ENCODE measurements around the gene PHLDB3. TPM values are rescaled to one million over a fixed set of nuclear protein-coding genes. Genes with fewer than 3 reads are reported as not detected.

The PHLDB3 gene
- total RNA-seq, 1 experiment from 2014 or later, result 9.0 TPM

GRCh38 chr19:43429395-43429794 is 75.2 kb downstream of the PHLDB3 start:
- no peaks in the 10 kb centered on the region for H3K9me3 ChIP-seq (ENCODE audit: low read depth, low read length, poor library complexity, severe bottlenecking)
- DNase-seq (ENCODE audit: low spot score), result no peak
- TF ChIP-seq EZH2 (IDR thresholded peaks at IDR 0.05; ENCODE audit: borderline replicate concordance, low read depth, low read length, poor library complexity, severe bottlenecking) (no peak), CTCF (conservative IDR thresholded peaks at IDR 0.05; ENCODE audit: low read depth, low read length) (no peak)
- BruUV-seq (replicated peaks), result no TSS peak
- H3K4me3 ChIP-seq (ENCODE audit: low read depth, low read length, poor library complexity, severe bottlenecking), result no peak overlapping the region
- CTCF ChIA-PET, result interaction anchor here (0.6 kb wide), 1 partner anchor 1361 kb away, joined by 4 read pairs; no protein-coding TSS in a partner anchor
- H3K27me3 ChIP-seq (replicated peaks; ENCODE audit: insufficient read depth, low read depth, low read length, poor library complexity), result no peaks in the 10 kb centered on the region
- POLR2A ChIA-PET (ENCODE audit: low non-redundant PET), result no interaction called here
- H3K4me1 ChIP-seq (ENCODE audit: insufficient read depth, low read length, poor library complexity, severe bottlenecking), result peaks cover 6% of the 10 kb centered on the region
- H3K36me3 ChIP-seq (ENCODE audit: insufficient read depth, low read length, poor library complexity, severe bottlenecking), result no peaks in the 10 kb centered on the region
- intact Hi-C loops (cut with micrococcal nuclease; ENCODE audit: unreplicated experiment), result no loop called here
- H3K27ac ChIP-seq (ENCODE audit: low read depth, low read length, poor library complexity, severe bottlenecking), result no peak overlapping the region

- intact Hi-C loops (cut with micrococcal nuclease; ENCODE audit: unreplicated experiment), result no loop called here
- CTCF ChIA-PET, result interaction anchor here (0.6 to 0.8 kb wide), 2 partner anchors 8 to 94 kb away, joined by 3 to 4 read pairs; no protein-coding TSS in a partner anchor
These were observed 78.8 kb downstream of the PHLDB3 start for GRCh38 chr19:43425567-43426392.

More at GRCh38 chr19:43425567-43426392, 78.8 kb downstream of the PHLDB3 start:
- POLR2A ChIA-PET (ENCODE audit: low non-redundant PET), result no interaction called here
- no peaks in the 10 kb centered on the region for H3K9me3 ChIP-seq (ENCODE audit: low read depth, low read length, poor library complexity, severe bottlenecking)
- no peak overlapping the region for H3K27ac ChIP-seq (ENCODE audit: low read depth, low read length, poor library complexity, severe bottlenecking)
- no peaks in the 10 kb centered on the region for H3K36me3 ChIP-seq (ENCODE audit: insufficient read depth, low read length, poor library complexity, severe bottlenecking)
- BruUV-seq (replicated peaks), result no TSS peak
- peaks cover 6% of the 10 kb centered on the region for H3K4me1 ChIP-seq (ENCODE audit: insufficient read depth, low read length, poor library complexity, severe bottlenecking)
- H3K4me3 ChIP-seq (ENCODE audit: low read depth, low read length, poor library complexity, severe bottlenecking), result no peak overlapping the region
- peak; percentile 74 for TF ChIP-seq CTCF (conservative IDR thresholded peaks at IDR 0.05; ENCODE audit: low read depth, low read length)
- TF ChIP-seq EZH2 (IDR thresholded peaks at IDR 0.05; ENCODE audit: borderline replicate concordance, low read depth, low read length, poor library complexity, severe bottlenecking), result no peak
- H3K27me3 ChIP-seq (replicated peaks; ENCODE audit: insufficient read depth, low read depth, low read length, poor library complexity), result no peaks in the 10 kb centered on the region
- peak; percentile 51 for DNase-seq (ENCODE audit: low spot score)

Other genes with a start within 250 kb of the PHLDB3 start
- gene PSG9, start 235.2 kb downstream of the PHLDB3 start, total RNA-seq (2021), result not detected in 2 replicates
- not detected in 2 replicates for gene CD177, start 151.1 kb downstream of the PHLDB3 start, total RNA-seq (2021)
- not detected in 2 replicates for gene TEX101, start 89.9 kb downstream of the PHLDB3 start, total RNA-seq (2021)
- gene LYPD3, start 39.1 kb downstream of the PHLDB3 start, total RNA-seq (2021), result 0.21 and 0.31 TPM in 2 replicates
- gene ETHE1, start 22.5 kb upstream of the PHLDB3 start, total RNA-seq (2021), result 8.8 and 15.3 TPM in 2 replicates
- gene ZNF575, start 28.4 kb upstream of the PHLDB3 start, total RNA-seq (2021), result 2.8 and 3.1 TPM in 2 replicates
- gene XRCC1, start 70.8 kb upstream of the PHLDB3 start, total RNA-seq (2021), result 69.4 and 86.0 TPM in 2 replicates
- 14.3 and 15.6 TPM in 2 replicates for gene PINLYP, start 71.1 kb upstream of the PHLDB3 start, total RNA-seq (2021)
- 34.1 and 37.7 TPM in 2 replicates for gene IRGQ, start 91.4 kb upstream of the PHLDB3 start, total RNA-seq (2021)
- gene ZNF576, start 91.8 kb upstream of the PHLDB3 start, total RNA-seq (2021), result 19.2 and 20.3 TPM in 2 replicates
- gene SRRM5, start 107.3 kb upstream of the PHLDB3 start, total RNA-seq (2021), result 0.62 and 0.66 TPM in 2 replicates
- gene ZNF428, start 114.9 kb upstream of the PHLDB3 start, total RNA-seq (2021), result 65.7 and 72.4 TPM in 2 replicates
- gene CADM4, start 135.1 kb upstream of the PHLDB3 start, total RNA-seq (2021), result 28.7 and 35.2 TPM in 2 replicates
- 40.1 and 45.4 TPM in 2 replicates for gene PLAUR, start 165.4 kb upstream of the PHLDB3 start, total RNA-seq (2021)
- gene IRGC, start 211.3 kb upstream of the PHLDB3 start, total RNA-seq (2021), result not detected in 2 replicates

All from A673 (cell line).